HG02642 (cell line): Measurements from ENCODE around the gene ARHGDIA.
A peak's percentile ranks its signal among the peaks of the same experiment; 100 is the strongest.

ENCODE experiments used
- ATAC-seq: cut with Tn5 transposase; IDR thresholded peaks from one replicate; pipeline ENCODE4 v1.9.1; 2021; ENCODE audit warnings: mild to moderate bottlenecking; ENCODE audit not compliant: unreplicated experiment, poor library complexity

The ARHGDIA gene

GRCh38 chr17:81870981-81871386 lies at the start of gene ARHGDIA:
TSS of gene ARHGDIA (minus strand) at chr17:81871337. CDS start at chr17:81869930, 1,407 bp downstream.
- ATAC-seq = peak; percentile 27

- ATAC-seq = no peak
Observed at GRCh38 chr17:81918832-81919545, 47.9 kb upstream of the ARHGDIA start.

GRCh38 chr17:81918333-81918669 lies 47.2 kb upstream of the ARHGDIA start:
- peak; percentile 14 for ATAC-seq

- ATAC-seq = peak; percentile 66
Observed at GRCh38 chr17:81917565-81918332, 46.6 kb upstream of the ARHGDIA start, which contains the start of gene SIRT7. TSS of gene SIRT7 (minus strand) at chr17:81918176. CDS start at chr17:81918131, 45 bp downstream.

GRCh38 chr17:81916234-81917001 lies 45.3 kb upstream of the ARHGDIA start:
- ATAC-seq = no peak

- ATAC-seq = no peak
Observed at GRCh38 chr17:81915331-81915730, 44.2 kb upstream of the ARHGDIA start.

GRCh38 chr17:81914103-81914850 lies 43.1 kb upstream of the ARHGDIA start:
- no peak for ATAC-seq

- no peak for ATAC-seq
Observed at GRCh38 chr17:81913394-81914102, 42.4 kb upstream of the ARHGDIA start.

GRCh38 chr17:81912441-81913309 lies 41.5 kb upstream of the ARHGDIA start:
- ATAC-seq = no peak

GRCh38 chr17:81911969-81912368 lies 40.8 kb upstream of the ARHGDIA start:
- no peak for ATAC-seq

GRCh38 chr17:81911277-81911961 lies 40.3 kb upstream of the ARHGDIA start, which contains the start of gene PCYT2:
TSS of gene PCYT2 (minus strand) at chr17:81911399. CDS start at chr17:81911355, 44 bp downstream.
- ATAC-seq = peak; percentile 76

- ATAC-seq = peak; percentile 28
Observed at GRCh38 chr17:81910840-81911276, 39.7 kb upstream of the ARHGDIA start.

GRCh38 chr17:81909966-81910839 lies 39.1 kb upstream of the ARHGDIA start:
- no peak for ATAC-seq

GRCh38 chr17:81909231-81909630 lies 38.1 kb upstream of the ARHGDIA start:
- ATAC-seq = no peak

- no peak for ATAC-seq
Observed at GRCh38 chr17:81908793-81909192, 37.7 kb upstream of the ARHGDIA start.

GRCh38 chr17:81907219-81908145 lies 36.3 kb upstream of the ARHGDIA start:
- no peak for ATAC-seq
